Measurements from ENCODE around the gene EFCAB12.

EFCAB12 gene

DNA sequence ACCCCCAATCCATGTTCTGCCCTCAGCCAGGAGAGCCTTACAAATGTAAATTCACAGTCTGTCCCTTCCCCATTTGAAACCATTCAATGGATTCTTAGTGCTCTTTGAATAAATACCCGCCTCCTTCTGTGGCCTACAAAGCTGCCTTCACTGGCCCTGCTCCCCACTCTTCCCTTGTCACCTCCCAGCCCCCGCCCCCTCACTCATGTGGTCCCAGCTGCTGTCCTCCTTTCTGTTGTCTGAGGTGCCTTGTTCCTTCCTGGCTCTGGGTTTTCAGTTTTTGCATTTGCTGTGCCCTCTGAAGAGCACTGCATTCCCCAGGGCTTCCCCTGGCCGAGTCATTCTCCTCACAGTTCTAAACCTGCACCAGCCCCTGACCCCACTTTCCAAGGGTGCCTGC lies 3.2 kb downstream of the EFCAB12 start:
- DNase-seq (ENCODE audit: extremely low read depth, insufficient read length), result no peak

GRCh38 chr3:129424185-129424841 lies 4.1 kb downstream of the EFCAB12 start:
- peak; percentile 62 for DNase-seq (ENCODE audit: extremely low read depth, insufficient read length)
- Histone ChIP-seq H3K4me3 (replicated peaks; ENCODE audit: low read depth, low read length) (no peak overlapping the region), H3K36me3 (ENCODE audit: control insufficient read depth, insufficient read depth, low read length) (no peaks in the 10 kb centered on the region; the same call in 1 of the 2 replicates), H3K27me3 (replicated peaks; ENCODE audit: control insufficient read depth, insufficient read depth, low read length) (no peaks in the 10 kb centered on the region)
- TF ChIP-seq, protein P1, sequence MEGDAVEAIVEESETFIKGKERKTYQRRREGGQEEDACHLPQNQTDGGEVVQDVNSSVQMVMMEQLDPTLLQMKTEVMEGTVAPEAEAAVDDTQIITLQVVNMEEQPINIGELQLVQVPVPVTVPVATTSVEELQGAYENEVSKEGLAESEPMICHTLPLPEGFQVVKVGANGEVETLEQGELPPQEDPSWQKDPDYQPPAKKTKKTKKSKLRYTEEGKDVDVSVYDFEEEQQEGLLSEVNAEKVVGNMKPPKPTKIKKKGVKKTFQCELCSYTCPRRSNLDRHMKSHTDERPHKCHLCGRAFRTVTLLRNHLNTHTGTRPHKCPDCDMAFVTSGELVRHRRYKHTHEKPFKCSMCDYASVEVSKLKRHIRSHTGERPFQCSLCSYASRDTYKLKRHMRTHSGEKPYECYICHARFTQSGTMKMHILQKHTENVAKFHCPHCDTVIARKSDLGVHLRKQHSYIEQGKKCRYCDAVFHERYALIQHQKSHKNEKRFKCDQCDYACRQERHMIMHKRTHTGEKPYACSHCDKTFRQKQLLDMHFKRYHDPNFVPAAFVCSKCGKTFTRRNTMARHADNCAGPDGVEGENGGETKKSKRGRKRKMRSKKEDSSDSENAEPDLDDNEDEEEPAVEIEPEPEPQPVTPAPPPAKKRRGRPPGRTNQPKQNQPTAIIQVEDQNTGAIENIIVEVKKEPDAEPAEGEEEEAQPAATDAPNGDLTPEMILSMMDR (IDR thresholded peaks at IDR 0.05; ENCODE audit: insufficient read depth, low read length, poor library complexity, severe bottlenecking), result no peak

More for the DNA sequence above, 3.2 kb downstream of the EFCAB12 start:
- Histone ChIP-seq H3K4me3 (replicated peaks; ENCODE audit: low read depth, low read length) (no peak overlapping the region), H3K36me3 (ENCODE audit: control insufficient read depth, insufficient read depth, low read length) (no peaks in the 10 kb centered on the region; the same call in none of the 2 replicates), H3K27me3 (replicated peaks; ENCODE audit: control insufficient read depth, insufficient read depth, low read length) (no peaks in the 10 kb centered on the region)
- TF ChIP-seq, protein P1 (IDR thresholded peaks at IDR 0.05; ENCODE audit: insufficient read depth, low read length, poor library complexity, severe bottlenecking), result no peak

DNA sequence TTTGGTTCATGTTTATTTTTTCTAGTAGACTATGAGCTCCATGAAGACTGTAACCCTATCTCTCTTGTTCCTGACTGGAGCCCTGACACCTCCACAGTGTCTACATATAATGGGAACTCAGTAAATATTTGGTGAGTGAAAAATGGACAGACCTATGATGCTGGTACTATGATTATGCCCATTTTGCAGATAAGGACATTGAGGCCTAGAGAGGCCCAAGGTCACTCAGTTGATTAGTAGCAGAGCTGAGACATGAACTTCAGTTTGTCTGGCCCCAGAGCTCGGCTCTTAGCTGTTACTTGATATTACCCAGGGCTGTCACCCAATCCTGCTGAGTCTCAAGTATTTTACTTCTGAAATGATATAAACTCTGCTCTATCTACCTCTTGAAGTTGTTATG lies 5.5 kb downstream of the EFCAB12 start:
- Histone ChIP-seq H3K4me3 (replicated peaks; ENCODE audit: low read depth, low read length) (no peak overlapping the region), H3K27me3 (replicated peaks; ENCODE audit: control insufficient read depth, insufficient read depth, low read length) (no peaks in the 10 kb centered on the region), H3K36me3 (ENCODE audit: control insufficient read depth, insufficient read depth, low read length) (no peaks in the 10 kb centered on the region)
- DNase-seq (ENCODE audit: extremely low read depth, insufficient read length), result no peak
- TF ChIP-seq, protein P1 (IDR thresholded peaks at IDR 0.05; ENCODE audit: insufficient read depth, low read length, poor library complexity, severe bottlenecking), result no peak

DNA sequence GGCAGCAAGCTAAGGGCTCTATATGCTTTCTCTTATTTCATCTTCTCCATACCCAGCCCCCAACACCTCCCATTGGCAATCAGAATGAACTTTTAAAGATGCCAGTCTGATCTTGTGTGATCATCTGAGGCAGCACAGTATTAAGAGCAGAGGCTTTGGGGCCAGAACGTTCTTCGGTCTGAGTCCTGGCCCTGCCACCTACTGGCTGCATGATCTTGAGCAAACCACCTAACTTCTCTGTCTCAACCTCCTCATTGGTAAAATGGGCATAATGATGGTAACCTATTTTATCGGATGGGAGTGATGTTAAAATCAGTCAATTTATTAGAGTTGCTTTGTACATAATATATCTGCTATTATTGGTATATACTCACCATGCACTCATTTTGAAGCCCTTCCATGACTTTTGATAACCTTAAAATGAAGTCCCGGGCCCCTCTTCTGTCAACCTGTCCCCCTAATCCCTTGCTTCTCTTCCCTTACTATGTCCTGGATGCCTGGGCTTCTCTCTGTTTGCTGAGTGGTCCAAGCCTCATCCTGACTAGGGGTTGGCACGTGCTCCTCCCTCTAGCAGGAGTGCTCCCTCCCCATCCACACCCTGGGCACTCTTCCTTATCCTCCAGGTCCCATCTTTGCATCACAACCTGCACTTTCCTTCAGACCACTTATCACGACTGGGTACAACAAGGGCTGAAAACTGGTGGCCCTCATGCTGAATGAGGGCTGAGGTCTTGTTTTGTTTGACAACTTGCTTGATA lies 6.3 kb downstream of the EFCAB12 start:
- TF ChIP-seq, protein P1 (IDR thresholded peaks at IDR 0.05; ENCODE audit: insufficient read depth, low read length, poor library complexity, severe bottlenecking), result no peak
- Histone ChIP-seq H3K27me3 (replicated peaks; ENCODE audit: control insufficient read depth, insufficient read depth, low read length) (no peaks in the 10 kb centered on the region), H3K4me3 (replicated peaks; ENCODE audit: low read depth, low read length) (no peak overlapping the region), H3K36me3 (ENCODE audit: control insufficient read depth, insufficient read depth, low read length) (no peaks in the 10 kb centered on the region)
- no peak for DNase-seq (ENCODE audit: extremely low read depth, insufficient read length)

DNA sequence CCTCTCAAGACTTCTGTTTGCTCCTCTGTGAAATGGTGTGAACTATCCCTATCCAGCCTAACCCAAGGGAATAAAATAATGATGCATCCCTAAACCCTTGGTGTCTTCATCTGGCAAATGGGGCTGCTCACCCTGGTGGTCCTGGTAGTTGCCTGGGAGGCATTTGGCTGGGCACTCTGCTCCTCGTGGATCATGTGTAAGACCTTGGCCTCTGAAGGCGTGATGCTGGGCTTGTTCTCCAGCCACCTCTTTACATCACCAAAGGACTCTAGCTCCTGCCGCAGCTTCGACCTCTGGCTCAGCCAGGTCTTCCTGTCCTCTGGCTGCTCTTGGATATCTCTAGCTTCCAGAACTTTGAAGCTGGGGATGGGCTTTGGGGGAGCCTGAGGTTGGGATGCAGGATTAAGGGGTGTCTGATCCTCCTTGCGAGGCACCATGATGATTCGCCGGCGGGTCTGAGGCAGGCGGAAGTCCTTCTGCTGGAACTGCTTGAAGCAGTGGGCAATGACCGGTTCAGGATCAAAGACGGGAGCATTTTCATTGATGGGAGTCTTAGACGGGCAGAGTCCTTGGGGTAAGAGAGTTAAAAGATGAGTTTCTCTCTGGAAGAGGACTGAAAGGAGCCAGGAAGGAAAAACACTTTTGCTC lies 7.1 kb downstream of the EFCAB12 start:
- TF ChIP-seq, protein P1 (IDR thresholded peaks at IDR 0.05; ENCODE audit: insufficient read depth, low read length, poor library complexity, severe bottlenecking), result no peak
- Histone ChIP-seq H3K27me3 (replicated peaks; ENCODE audit: control insufficient read depth, insufficient read depth, low read length) (no peaks in the 10 kb centered on the region), H3K36me3 (ENCODE audit: control insufficient read depth, insufficient read depth, low read length) (no peaks in the 10 kb centered on the region), H3K4me3 (replicated peaks; ENCODE audit: low read depth, low read length) (no peak overlapping the region)
- DNase-seq (ENCODE audit: extremely low read depth, insufficient read length), result no peak
